HG03432 (cell line): ENCODE results near the gene CD244.
"Not testable (repeated sequence)": the region's sequence is repeated elsewhere in the genome, so short reads cannot be mapped to it uniquely, and the experiment has no call there.

Source experiments
- ATAC-seq: cut with Tn5 transposase; IDR thresholded peaks from one replicate; pipeline ENCODE4 v1.9.1; 2021; ENCODE audit warnings: mild to moderate bottlenecking, moderate library complexity; ENCODE audit not compliant: unreplicated experiment

Gene CD244, protein sequence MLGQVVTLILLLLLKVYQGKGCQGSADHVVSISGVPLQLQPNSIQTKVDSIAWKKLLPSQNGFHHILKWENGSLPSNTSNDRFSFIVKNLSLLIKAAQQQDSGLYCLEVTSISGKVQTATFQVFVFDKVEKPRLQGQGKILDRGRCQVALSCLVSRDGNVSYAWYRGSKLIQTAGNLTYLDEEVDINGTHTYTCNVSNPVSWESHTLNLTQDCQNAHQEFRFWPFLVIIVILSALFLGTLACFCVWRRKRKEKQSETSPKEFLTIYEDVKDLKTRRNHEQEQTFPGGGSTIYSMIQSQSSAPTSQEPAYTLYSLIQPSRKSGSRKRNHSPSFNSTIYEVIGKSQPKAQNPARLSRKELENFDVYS

DNA sequence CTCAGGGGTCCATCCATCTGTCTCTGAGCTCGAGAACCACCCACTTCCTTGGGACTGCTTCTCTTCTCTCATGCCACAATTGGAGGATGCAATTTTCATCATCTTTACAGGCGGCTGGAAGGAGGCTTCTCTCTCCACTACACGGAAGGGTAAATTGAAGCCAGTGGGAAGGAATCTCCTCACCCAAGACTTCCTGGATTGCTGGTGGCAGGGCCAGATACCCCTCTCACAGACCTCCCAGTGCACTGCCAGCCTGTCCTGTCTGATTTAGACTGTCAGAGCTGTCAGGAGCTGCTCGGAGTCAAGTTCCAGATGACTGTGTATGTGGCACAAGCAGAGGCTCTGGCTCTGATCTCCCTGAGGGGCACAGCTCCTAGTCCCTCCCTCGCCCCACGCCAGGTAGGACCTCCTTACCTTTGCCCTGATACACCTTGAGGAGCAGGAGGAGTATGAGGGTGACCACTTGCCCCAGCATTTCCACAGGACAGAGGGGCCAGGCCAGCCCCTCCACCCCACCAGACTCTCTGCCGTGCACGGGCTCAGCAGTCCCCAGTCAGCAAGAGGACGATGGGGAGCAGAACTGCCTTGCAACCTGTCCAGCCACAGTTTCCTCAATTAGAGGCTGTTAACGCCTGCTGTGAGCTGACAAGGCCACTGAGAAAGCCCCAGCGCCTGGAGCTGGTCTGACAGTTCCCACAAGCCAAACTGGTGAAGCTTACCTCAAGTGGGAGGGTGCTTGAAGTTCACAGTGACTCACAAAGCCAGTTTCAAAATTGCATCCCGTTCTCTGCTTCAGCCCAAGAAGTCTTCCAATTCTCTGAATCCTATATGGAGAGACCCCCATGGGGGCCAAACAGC, at the start of gene CD244:
CD244 (minus strand) TSS at position 685 of the 858 bp plus-strand sequence; CDS start at position 475, 210 bp downstream.
- ATAC-seq, result peak; percentile 76

DNA sequence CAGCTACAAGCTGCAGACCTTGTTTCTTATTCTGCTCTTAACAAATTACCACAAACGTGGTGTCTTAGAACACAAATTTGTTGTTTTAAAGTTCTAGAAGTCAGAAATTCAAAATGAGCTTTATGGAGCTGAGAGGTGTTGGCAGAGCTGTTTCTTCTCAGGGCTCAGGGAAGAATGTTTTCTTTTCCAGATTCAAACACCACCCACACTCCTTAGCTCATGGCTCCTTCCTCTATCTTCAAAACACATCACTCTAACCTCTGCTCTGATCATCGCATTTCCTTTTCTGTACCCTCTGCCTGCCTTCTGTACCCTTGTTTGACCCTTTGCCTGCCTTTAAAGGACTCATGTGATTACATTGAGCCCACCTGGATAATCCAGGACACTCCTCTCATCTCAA, 49.2 kb upstream of the CD244 start:
- ATAC-seq, result no peak

DNA sequence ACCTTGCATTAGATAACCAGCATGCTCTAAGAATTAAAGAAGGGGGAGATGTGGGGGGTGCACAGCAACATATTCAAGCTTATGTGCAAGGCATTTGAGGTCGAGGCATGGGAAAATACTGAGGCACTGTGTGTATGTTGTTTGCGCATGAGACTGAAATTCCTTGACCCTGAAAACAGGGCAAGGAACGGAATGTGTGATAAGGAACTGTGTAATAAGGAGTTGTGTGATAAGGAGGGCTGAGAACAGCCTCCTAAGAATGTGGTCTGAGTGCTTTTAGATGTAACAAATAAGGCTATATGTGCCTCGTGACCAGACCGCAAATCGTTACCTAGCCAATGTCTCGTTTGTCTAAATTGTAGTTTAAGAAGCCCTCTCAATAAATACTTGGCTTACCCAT, 48.8 kb upstream of the CD244 start:
- ATAC-seq, result no peak

DNA sequence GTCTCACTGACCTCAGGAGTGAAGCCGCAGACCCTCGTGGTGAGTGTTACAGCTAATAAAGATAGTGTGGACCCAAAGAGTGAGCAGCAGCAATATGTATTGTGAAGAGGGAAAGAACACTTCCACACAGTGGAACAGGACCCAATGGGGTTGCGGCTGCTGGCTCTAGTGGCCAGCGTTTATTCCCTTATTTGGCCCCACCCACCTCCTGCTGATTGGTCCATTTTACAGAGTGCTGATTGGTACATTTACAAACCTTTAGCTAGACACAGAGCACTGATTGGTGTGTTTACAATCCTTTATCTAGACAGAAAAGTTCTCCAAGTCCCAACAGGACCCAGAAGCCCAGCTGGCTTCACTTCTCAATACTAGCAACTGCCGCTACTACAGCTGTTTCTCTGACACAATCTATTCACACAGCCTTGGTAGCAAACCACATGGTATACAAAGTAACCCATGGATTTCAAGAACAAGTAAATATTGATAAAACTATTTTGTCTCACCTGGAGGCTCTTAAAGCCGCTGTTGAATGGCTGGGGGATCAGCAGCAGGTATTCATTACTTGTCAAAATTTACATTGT, 47.6 kb upstream of the CD244 start:
- ATAC-seq, result no peak

DNA sequence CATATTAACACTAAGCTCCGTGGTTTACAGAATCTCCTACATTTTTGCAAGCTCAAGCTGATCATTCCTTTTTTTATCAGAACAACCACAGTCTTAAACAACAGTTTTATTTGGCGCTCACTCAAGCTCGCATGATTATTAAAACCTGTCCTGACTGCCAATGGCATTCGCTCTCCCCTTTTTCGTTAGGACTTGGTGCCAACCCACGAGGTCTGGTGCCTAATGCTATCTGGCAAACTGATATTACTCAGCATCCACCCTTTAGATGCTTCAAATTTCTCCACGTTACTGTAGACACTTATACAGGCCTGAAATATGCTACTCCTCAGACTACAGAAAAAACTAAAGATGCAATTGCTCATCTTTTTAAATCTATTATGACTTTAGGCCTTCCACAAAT, 45.3 kb upstream of the CD244 start:
- ATAC-seq, result no peak

DNA sequence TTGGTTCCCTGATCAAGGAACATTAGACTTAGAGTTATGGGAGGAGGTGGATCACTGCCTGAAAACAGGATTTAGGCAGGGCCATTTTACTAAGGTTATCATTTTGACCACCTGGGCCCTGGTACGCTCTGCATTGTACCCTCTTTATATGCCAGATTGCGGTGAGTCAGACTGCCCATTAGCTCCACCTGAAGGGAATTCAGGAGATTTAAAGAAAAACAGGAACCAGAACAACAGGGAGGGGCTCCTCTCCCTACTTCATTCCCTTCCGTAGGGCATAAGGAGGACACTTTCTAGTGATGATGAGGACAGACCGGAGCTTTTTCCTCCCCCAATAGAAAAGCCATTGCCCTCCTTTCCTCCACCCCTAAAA, 42.9 kb upstream of the CD244 start:
- ATAC-seq, result no peak

DNA sequence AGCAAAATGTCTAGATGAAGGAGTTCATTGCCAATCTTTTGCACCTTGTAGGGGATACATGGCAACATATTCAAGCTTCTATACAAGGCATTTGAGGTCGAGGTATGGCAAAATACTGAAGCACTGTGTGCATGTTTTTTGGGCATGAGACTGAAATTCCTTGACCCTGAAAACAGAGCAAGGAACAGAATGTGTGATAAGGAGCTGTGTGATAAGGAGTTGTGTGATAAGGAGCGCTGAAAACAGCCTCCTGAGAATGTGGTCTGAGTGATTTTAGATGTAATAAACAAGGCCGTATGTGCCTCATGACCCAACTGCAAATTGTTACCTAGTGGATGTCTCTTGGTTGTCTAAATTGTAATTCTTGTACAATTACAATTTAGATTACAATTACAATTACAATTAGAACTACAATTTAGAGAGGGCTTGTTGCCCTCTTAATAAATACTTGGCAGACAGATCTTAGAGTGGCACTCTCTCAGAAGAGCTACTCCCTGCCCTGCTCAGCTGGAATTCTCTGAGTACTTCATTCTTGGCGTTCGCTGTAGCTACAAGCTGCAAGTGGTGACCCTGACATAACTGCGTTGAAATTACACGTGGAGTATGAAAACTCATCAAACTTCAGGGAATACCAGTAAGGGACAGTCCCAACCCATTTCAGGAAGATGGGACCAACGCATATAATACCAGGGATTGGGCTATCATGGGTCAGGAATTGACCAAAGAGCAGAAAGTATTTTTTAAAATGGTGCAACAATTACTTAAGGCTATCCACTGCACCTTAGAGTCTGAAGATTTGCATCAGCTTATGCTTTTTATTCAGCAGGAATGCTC, 42.3 kb upstream of the CD244 start:
- no peak for ATAC-seq

DNA sequence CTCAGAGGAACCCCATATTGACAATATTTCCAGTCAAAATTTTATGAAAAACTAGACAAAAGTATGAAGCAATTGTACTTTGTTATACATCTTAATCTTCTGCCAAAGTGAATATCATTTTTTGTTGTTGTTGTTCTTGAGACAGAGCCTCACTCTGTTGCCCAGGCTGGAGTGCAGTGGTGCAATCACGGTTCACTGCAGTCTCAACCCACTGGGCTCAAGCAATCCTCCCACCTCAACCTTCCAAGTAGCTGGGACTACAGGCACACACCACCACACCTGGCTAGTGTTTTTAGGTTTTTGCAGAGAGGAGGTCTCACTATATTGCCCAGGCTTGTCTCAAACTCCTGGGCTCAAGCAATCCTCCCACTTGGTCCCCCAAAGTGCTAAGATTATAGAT, 39.6 kb upstream of the CD244 start:
- ATAC-seq, result not testable (repeated sequence)

DNA sequence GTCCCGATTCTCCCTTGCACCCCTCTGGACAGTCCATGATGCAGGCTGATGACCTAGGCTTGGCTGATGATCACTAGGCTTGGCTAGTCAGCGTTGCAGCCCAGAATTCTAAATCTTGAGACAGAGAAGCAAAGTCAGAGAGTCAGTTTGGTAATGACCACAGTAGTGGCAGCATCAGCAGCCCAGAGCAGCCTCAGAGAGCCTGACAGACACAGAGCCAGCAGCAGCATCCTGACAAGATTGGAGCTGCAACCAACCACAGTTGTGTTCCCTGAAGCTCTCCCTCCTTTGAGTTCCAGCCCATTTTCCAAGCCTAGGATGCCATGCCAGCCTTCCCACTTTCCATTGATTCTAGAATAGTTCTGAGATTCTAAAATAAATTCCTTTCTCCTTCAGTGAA, 39.1 kb upstream of the CD244 start:
- no peak for ATAC-seq

DNA sequence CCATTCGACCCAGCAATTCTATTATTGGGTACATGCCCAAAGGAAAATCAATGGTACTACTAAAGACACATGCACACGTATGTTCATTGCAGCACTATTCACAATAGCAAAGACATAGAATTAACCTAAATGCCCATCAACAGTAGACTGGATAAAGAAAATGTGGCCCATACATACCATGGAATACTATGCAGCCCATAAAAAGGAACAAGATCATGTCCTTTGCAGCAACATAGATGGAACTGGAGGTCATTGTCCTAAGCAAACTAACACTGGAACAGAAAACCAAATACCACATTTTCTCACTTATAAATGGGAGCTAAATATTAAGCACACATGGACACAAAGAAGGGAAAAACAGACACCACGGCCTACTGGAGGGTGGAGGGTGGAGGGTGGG, 38.0 kb upstream of the CD244 start:
- not testable (repeated sequence) for ATAC-seq

DNA sequence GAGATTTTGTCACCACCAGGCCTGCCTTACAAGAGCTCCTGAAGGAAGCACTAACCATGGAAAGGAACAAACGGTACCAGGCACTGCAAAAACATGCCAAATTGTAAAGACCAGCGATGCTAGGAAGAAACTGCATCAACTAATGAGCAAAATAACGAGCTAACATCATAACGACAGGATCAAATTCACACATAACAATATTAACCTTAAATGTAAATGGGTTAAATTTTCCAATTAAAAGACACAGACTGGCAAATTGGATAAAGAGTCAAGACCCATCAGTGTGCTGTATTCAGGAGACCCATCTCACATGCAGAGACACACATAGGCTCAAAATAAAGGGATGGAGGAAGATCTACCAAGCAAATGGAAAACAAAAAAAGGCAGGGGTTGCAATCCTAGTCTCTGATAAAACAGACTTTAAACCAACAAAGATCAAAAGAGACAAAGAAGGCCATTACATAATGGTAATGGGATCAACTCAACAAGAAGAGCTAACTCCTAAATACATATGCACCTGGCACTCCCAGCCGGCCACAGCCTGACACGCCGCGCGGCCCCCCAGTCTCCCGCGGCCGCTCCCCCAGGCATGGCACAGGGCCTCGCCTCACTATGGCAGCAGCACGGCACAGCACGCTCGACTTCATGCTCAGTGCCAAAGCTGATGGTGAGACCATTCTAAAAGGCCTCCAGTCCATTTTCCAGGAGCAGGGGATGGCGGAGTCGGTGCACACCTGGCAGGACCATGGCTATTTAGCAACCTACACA, 31.9 kb upstream of the CD244 start:
- not testable (repeated sequence) for ATAC-seq

DNA sequence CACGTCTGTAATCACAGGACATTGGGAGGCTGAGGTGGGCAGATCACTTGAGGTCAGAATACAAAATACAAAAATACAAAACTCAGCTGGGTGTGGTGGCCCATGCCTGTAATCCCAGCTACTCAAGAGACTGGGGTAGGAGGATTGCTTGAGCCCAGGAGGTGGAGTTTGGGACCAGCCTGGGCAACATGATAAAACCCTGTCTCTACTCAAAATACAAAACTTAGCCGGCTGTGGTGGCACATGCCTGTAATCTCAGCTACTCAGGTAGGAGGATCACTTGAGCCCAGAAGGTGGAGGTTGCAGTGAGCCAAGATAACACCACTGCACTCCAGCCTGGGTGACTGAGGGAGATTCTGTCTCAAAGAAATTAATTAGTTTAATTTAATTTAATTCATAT, 28.8 kb upstream of the CD244 start:
- no peak for ATAC-seq

DNA sequence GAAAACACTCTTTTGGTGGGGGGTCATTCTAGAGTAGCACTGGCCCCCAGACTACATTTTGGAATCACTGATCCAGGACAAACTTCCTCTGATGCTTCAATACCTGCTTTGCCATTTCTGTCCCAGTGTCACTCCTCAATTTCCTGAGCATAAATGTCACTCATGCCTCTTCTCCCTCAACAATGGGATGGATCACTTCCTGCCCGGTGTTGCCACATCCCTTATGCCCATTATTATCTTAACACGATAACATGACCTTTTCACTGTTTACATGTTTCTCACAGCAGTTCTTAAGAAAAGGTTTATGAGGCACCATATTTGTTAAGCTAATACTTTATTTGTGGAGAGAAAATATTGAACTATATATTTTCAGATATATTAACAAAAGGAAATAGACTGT, 26.2 kb upstream of the CD244 start:
- no peak for ATAC-seq

DNA sequence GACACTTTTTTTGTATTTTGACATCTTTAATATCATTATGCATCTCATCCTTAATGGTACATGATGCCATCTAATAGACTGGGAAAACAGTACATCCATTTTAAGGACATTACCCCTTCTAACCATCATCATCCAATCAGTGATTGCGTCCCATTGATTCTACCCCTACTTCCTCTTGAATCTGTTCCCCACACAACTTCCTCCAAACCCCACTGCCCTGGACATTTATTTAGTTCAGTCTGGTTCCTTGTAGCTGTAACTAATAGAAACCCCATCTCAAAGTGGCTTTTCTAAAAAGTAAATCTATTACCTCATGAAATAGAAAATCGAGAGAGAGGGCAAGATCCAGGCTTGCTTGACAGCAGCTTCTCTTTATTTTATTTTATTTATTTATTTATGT, 24.4 kb upstream of the CD244 start:
- no peak for ATAC-seq

DNA sequence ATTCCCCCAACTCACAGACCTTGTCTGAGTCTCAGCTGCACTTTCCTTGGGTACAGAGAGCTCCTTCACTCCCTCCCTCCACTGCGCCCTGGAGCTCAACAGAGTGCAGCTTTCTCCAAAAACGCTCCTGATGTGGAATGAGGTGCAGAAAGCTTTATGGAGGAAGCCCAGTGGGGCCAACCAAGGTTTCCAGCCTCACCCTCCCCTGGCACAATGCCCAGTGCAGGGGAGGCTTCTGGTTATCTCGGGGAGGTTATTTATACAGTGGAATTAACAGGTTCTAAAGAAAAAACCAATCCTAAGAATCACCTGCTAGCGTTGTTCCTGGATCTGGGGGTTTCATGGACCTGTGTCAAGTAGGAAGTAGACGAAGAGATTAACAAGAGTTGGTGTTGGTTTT, 22.4 kb upstream of the CD244 start, which contains the start of gene ITLN1:
ITLN1 (minus strand) TSS at position 139 of the 400 bp plus-strand sequence. CDS start 303 bp downstream, outside the sequence.
- ATAC-seq, result no peak

DNA sequence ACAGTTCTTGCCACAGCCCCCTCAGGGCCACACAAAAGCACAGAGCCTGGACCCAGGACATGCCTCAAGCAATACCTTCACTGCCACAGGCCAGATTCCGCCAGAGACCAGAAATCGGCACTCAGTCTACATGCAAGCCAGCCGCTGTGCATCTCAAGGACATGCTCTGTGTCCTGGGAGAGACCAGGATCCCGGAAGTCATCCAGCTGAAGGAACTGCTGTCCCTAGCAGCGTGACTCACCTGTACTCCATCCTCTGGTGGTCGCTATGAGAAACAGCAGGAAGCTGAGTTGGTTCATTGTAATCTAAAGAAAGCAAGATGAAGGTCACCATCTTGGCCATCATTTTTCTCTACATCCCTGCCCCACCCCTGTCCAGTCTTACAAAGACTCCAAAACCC, 21.9 kb upstream of the CD244 start:
- no peak for ATAC-seq

DNA sequence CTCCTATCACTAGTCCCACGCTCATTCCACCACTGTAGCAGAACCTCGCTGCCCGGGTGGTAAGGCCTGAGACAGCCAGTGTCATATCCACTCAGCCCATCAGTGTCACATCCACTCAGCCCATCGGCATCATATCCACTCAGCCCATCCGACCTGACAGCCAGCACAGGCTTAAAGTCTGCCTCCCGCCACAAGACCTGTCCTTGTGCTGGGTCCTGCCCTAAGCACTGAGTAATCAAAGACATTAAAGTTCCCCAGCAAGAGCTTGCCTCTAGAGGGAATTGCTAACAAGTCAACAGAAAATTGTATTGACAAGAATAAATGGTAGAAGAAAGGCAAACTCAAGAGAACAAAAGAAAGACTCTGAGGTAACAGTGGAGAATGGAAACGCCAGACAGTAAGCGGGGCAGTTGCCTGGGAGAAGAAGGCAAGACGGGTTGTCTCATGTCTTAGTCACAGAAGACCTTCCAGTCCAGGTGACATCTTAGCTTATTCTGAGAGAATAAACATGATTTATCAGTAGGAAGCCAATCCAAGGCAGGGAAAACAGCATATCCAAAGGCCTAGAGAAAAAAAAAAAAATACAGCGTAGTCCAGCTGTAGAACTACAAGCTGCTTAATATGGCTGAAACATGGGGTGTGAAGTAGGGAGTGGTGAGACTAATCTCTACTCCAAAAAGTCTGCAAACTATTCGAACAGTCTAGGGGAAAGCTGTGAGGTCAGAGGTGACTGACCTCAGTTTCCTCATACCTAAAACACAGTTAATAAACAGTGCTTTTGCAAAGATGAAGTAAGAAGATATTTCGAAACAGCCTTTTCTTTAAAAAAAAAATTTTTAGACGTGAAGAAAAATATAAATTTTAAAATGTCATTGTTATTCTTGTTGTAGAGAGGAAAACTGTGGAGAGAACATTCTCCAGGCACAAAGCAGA, 21.2 kb upstream of the CD244 start:
- no peak for ATAC-seq

DNA sequence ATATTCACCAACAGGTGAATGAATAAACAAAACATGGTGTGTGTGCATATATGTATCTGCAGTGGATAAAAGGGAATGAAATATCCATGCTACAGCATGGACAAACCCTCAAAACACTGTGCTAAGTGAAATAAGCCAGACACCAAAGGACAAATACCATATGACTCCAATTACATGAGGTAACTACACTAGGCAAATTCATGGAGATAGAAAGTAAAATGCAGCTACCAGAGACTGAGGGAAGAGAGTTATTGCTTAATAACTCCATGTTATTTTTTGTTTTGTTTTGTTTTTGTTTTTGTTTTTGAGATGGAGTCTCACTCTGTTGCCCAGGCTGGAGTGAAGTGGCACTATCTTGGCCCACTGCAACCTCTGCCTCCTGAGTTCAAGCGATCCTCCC, 19.9 kb upstream of the CD244 start:
- no peak for ATAC-seq

DNA sequence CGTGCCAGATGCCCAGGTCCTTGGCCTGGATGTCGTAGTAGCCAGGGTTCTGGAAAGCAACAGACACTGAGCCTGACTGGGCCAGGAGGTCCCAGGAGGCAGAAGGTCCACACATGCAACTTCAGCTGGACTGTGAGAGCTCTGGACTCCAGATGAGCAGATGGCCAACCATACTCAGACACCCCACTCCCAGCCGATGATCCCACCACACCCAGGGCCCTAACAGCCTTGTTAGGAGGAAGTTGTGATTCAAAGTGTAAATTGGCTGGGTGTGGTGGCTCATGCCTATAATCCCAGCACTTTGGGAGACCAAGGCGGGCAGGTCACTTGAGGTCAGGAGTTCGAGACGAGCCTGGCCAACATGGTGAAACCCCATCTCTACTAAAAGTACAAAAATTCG, 18.6 kb upstream of the CD244 start:
- ATAC-seq, result not testable (repeated sequence)
